IMR-90 (cell line): ENCODE results near the gene HMGN2. TPM values are rescaled to one million over a fixed set of nuclear protein-coding genes. Genes with fewer than 3 reads are reported as not detected.

ENCODE experiments used
- ATAC-seq: fragments of 200-7000 bp; cut with Tn5 transposase; 2 replicates; pipeline ENCODE4 v1.9.1; 2020; ENCODE audit warnings: low read depth, mild to moderate bottlenecking, moderate library complexity
- BruUV-seq: library from RNA; stranded (reverse); fragments of 400-500 nt; replicated peaks from 2 replicates; lab custom pipeline; 2021; lab: Mats Ljungman, UMichigan
- CTCF ChIA-PET: fragments of 300-600 bp; formaldehyde crosslinking; extraction: SDS; loops from one replicate; lab custom pipeline; 2021; ENCODE audit warnings: antibody characterized with exemption; lab: Yijun Ruan, JAX
- POLR2A ChIA-PET: fragments of 300-600 bp; sonication (Branson Sonifier 250); formaldehyde crosslinking; loops from one replicate; lab custom pipeline; 2022; ENCODE audit warnings: antibody characterized with exemption; ENCODE audit not compliant: unreplicated experiment; lab: Charles Lee
- DNase-seq: peaks from one replicate; pipeline ENCODE4 v3.0.0; 2013
- H2AFZ ChIP-seq: replicated peaks from 2 replicates; pipeline ENCODE3; 2013; ENCODE audit warnings: low read length, mild to moderate bottlenecking; ENCODE audit not compliant: poor library complexity
- H2AK5ac ChIP-seq: 2 replicates; pipeline ENCODE4 v1.6.1; 2013; ENCODE audit warnings: low read depth, low read length, inconsistent platforms
- H2AK9ac ChIP-seq: replicated peaks from 2 replicates; pipeline ENCODE3; 2013; ENCODE audit warnings: mild to moderate bottlenecking, low read depth, low read length, moderate library complexity; ENCODE audit not compliant: poor library complexity
- H2BK120ac ChIP-seq: 2 replicates; pipeline ENCODE4 v1.6.1; 2013; ENCODE audit warnings: low read depth, low read length, inconsistent platforms
- H2BK15ac ChIP-seq: 3 replicates; pipeline ENCODE4 v1.6.1; 2013; ENCODE audit warnings: low read depth, low read length, inconsistent platforms
- H2BK20ac ChIP-seq: 2 replicates; pipeline ENCODE4 v1.6.1; 2013; ENCODE audit warnings: low read depth, mild to moderate bottlenecking, inconsistent platforms, low read length, moderate library complexity
- H2BK5ac ChIP-seq: 2 replicates; pipeline ENCODE4 v1.6.1; 2013; ENCODE audit warnings: mild to moderate bottlenecking, low read depth, low read length, inconsistent platforms; ENCODE audit not compliant: poor library complexity, severe bottlenecking
- H3K14ac ChIP-seq: replicated peaks from 2 replicates; pipeline ENCODE4 v1.6.1; 2013; ENCODE audit warnings: low read depth, low read length, inconsistent platforms
- H3K18ac ChIP-seq: 2 replicates; pipeline ENCODE4 v1.6.1; 2013; ENCODE audit warnings: low read depth, low read length, control low read depth
- H3K23ac ChIP-seq: 2 replicates; pipeline ENCODE4 v1.6.1; 2013; ENCODE audit warnings: low read depth, low read length, inconsistent platforms
- H3K27ac ChIP-seq: 2 replicates; pipeline ENCODE4 v1.5.1; 2013; ENCODE audit warnings: mild to moderate bottlenecking, control low read depth, low read length; ENCODE audit not compliant: insufficient read depth
- H3K27me3 ChIP-seq: 2 replicates; pipeline ENCODE4 v1.6.1; 2013; ENCODE audit warnings: low read length; ENCODE audit not compliant: control insufficient read depth, insufficient read depth
- H3K36me3 ChIP-seq: 2 replicates; pipeline ENCODE4 v1.6.1; 2013; ENCODE audit warnings: low read length, mixed read lengths; ENCODE audit not compliant: control insufficient read depth, insufficient read depth
- H3K4ac ChIP-seq: 2 replicates; pipeline ENCODE4 v1.6.1; 2013; ENCODE audit warnings: low read depth, low read length, inconsistent platforms
- H3K4me1 ChIP-seq: 2 replicates; pipeline ENCODE4 v1.6.1; 2013; ENCODE audit warnings: low read length, mixed read lengths; ENCODE audit not compliant: control insufficient read depth, insufficient read depth
- H3K4me2 ChIP-seq: 2 replicates; pipeline ENCODE4 v1.6.1; 2013; ENCODE audit warnings: low read depth, mild to moderate bottlenecking, control low read depth, low read length, moderate library complexity
- H3K4me3 ChIP-seq: 2 replicates; pipeline ENCODE4 v1.5.1; 2013; ENCODE audit warnings: low read depth, mild to moderate bottlenecking, control low read depth, low read length, moderate library complexity; ENCODE audit not compliant: insufficient read depth
- H3K56ac ChIP-seq: 2 replicates; pipeline ENCODE4 v1.6.1; 2013; ENCODE audit warnings: low read length, inconsistent platforms; ENCODE audit not compliant: insufficient read depth; ENCODE audit errors: extremely low read depth
- H3K79me1 ChIP-seq, 2 experiments: 2 replicates each; pipeline ENCODE4 v1.6.1; 2013; ENCODE audit warnings: low read length in 2 of 2, inconsistent platforms in 1 of 2, low read depth in 1 of 2
- H3K9ac ChIP-seq: 2 replicates; pipeline ENCODE4 v1.6.1; 2013; ENCODE audit warnings: low read depth, low read length, control low read depth
- H3K9me1 ChIP-seq: 2 replicates; pipeline ENCODE4 v1.6.1; 2013; ENCODE audit warnings: low read length, inconsistent platforms; ENCODE audit not compliant: insufficient read depth
- H3K9me3 ChIP-seq: 2 replicates; pipeline ENCODE4 v1.6.1; 2013; ENCODE audit warnings: low read length; ENCODE audit not compliant: control insufficient read depth, insufficient read depth
- H4K20me1 ChIP-seq: 2 replicates; pipeline ENCODE4 v1.6.1; 2013; ENCODE audit warnings: low read length, inconsistent platforms; ENCODE audit not compliant: insufficient read depth
- H4K5ac ChIP-seq: 2 replicates; pipeline ENCODE4 v1.6.1; 2013; ENCODE audit warnings: mild to moderate bottlenecking, low read depth, low read length, control low read depth
- H4K8ac ChIP-seq, 2 experiments: 2 replicates each; pipeline ENCODE4 v1.6.1; 2013; ENCODE audit warnings: low read depth in 2 of 2, low read length in 2 of 2, control low read depth in 1 of 2, inconsistent platforms in 1 of 2
- H4K91ac ChIP-seq: 2 replicates; pipeline ENCODE4 v1.6.1; 2013; ENCODE audit warnings: low read depth, low read length, inconsistent platforms; ENCODE audit not compliant: insufficient read depth
- CHD1 ChIP-seq: IDR thresholded peaks from 2 replicates; pipeline ENCODE4 v1.6.1; 2012; ENCODE audit warnings: low read depth, low read length, improper control_type of control experiment
- POLR2A ChIP-seq: IDR thresholded peaks from 2 replicates; pipeline ENCODE4 v1.6.1; 2012; ENCODE audit warnings: mild to moderate bottlenecking, low read depth, low read length
- SMC3 ChIP-seq: fragments of 150-350 bp; IDR thresholded peaks from 2 replicates; pipeline ENCODE4 v1.6.1; 2016; ENCODE audit warnings: low read depth, mild to moderate bottlenecking, antibody characterized with exemption, low read length, moderate library complexity
- WGBS, 2 experiments: methylation state at CpG; one replicate each; pipeline versions ENCODE4 v1.1.5 to v1.1.7; 2013; ENCODE audit warnings: missing lambda C conversion rate in 2 of 2; ENCODE audit not compliant: insufficient read length in 1 of 2; ENCODE audit errors: extremely low coverage in 2 of 2; 5-methylcytosine and 5-hydroxymethylcytosine counted together
- dilution Hi-C: fragments of 300-500 bp; cut with HindIII; formaldehyde crosslinking; loops from one replicate; pipeline ENCODE4 v1.14.3; 2018; ENCODE audit warnings: low sequenced_read_pairs; ENCODE audit not compliant: unreplicated experiment
- in situ Hi-C: fragments of 300-500 bp; cut with MboI; formaldehyde crosslinking; loops from 3 replicates; pipeline ENCODE4 v1.14.3; 2019; ENCODE audit warnings: low sequenced_read_pairs, inconsistent platforms, mixed read lengths
- intact Hi-C: fragments of 100-400 bp; cut with micrococcal nuclease; formaldehyde crosslinking; loops from 2 replicates; pipeline ENCODE4 v1.10.0; 2022
- polyA plus RNA-seq, 3 experiments: library from polyadenylated mRNA; depleted of rRNA; stranded (reverse); fragments of >200 nt; gene quantifications; 2 replicates each; pipeline ENCODE4 v1.2.3, GENCODE V29; 2012; ENCODE audit warnings: low replicate concordance in 1 of 3
- total RNA-seq: library from RNA; depleted of rRNA; stranded (reverse); fragments of >200 nt; gene quantifications from 2 replicates; pipeline ENCODE4 v1.2.3, GENCODE V29; 2012

HMGN2 gene
- total and polyA plus RNA-seq, 2 of the 4 experiments (the other 2 are of a cell fraction): 367 to 505 TPM

- no peak overlapping the region for H3K18ac ChIP-seq
- 0 out of 2 replicates have a peak, but pooled peaks cover 2% of the 10 kb centered on the region for H3K9me1 ChIP-seq
- peaks cover 0 to 3% of the 10 kb centered on the region in 2 experiments; a peak in 1 of 4 replicates for H3K79me1 ChIP-seq
- no peak overlapping the region for H3K23ac ChIP-seq
- H3K4me3 ChIP-seq: no peak overlapping the region
- H3K9ac ChIP-seq: no peak overlapping the region
- H2BK20ac ChIP-seq: no peak overlapping the region
- H4K20me1 ChIP-seq: no peaks in the 10 kb centered on the region
- WGBS, 2 experiments: no CpG with 5 or more reads among the region's 1 CpG
- no peak overlapping the region for H3K4me2 ChIP-seq
- no peak overlapping the region for H4K8ac ChIP-seq
- H4K91ac ChIP-seq: no peak overlapping the region
- TF ChIP-seq SMC3 (no peak), POLR2A (no peak), CHD1 (no peak)
- ChIA-PET POLR2A (no interaction called here), CTCF (no interaction called here)
- H2BK5ac ChIP-seq: no peak overlapping the region
- dilution Hi-C loops (no loop called here), in situ Hi-C loops (no loop called here), intact Hi-C loops (no loop called here)
- no peak overlapping the region for H4K5ac ChIP-seq
- no peak overlapping the region for H2BK15ac ChIP-seq
- H2AK9ac ChIP-seq: no peak overlapping the region
- no peaks in the 10 kb centered on the region for H3K4me1 ChIP-seq
- no peak for DNase-seq
- H3K4ac ChIP-seq: no peak overlapping the region
- ATAC-seq: no peak
- no peaks in the 10 kb centered on the region for H3K27me3 ChIP-seq
- BruUV-seq: no TSS peak
- H2AK5ac ChIP-seq: no peak overlapping the region
- no peaks in the 10 kb centered on the region for H3K9me3 ChIP-seq
- no peak overlapping the region for H3K14ac ChIP-seq
- H3K27ac ChIP-seq: no peak overlapping the region
- H2BK120ac ChIP-seq: no peak overlapping the region
- peaks cover 32% of the 10 kb centered on the region for H3K36me3 ChIP-seq
- H2AFZ ChIP-seq: no peak overlapping the region
- H3K56ac ChIP-seq: no peak overlapping the region
Observed at GRCh38 chr1:26459148-26459547, 13.1 kb upstream of the HMGN2 start.
